NCI-H146 treated with DMSO at 0.1 percent for 48 hours (cell line): Measurements from ENCODE around the gene TBC1D9B.

Source experiments
- DNase-seq: peaks from one replicate; lab custom pipeline; 2025; ENCODE audit not compliant: unreplicated experiment; lab: John Stamatoyannopoulos, UW

The TBC1D9B gene

DNA sequence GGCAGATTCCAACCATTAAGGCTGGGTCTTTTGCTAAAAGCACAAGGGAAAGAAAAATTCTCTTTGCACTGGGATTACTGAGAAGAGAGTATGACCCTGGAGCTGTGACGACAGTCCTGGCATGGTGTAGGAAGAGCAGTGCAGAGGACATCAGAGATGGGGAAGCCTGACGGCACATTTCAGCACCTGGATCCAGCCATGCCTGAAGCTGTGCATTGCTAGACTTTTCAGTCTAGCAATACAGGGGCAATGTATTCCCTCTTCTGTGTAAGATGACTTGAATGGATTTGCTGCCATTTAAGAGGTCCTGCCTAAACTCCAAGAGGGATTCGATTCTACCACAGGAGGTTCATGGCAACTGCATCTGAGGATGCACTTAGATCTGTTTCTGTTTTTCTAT lies 36.7 kb downstream of the TBC1D9B start:
- DNase-seq: no peak

DNA sequence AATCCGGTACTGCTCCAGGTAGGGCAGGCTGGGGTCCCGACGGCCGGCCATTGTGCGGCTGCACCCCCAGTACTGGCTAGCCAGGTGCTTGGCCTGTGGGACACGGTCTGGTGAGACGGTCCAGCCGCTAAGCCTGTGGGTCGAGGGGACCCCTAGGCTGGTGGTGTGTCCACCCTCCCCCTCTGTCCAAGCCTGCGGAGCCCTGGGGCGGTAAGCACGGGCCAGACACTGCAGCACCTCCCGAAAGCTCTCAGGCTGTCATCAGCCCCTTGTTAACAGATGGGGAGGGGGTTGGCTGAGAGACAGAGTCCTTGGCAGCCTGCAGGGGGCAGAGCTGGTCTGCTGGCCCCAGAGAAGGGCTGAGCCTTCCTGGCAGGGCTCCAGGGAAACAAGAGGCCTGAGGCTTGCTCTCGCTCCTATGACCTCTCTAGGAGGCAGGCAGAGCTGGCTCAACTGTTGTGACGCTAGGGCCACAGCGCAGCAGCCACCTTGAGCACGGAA lies 37.2 kb downstream of the TBC1D9B start:
- no peak for DNase-seq

DNA sequence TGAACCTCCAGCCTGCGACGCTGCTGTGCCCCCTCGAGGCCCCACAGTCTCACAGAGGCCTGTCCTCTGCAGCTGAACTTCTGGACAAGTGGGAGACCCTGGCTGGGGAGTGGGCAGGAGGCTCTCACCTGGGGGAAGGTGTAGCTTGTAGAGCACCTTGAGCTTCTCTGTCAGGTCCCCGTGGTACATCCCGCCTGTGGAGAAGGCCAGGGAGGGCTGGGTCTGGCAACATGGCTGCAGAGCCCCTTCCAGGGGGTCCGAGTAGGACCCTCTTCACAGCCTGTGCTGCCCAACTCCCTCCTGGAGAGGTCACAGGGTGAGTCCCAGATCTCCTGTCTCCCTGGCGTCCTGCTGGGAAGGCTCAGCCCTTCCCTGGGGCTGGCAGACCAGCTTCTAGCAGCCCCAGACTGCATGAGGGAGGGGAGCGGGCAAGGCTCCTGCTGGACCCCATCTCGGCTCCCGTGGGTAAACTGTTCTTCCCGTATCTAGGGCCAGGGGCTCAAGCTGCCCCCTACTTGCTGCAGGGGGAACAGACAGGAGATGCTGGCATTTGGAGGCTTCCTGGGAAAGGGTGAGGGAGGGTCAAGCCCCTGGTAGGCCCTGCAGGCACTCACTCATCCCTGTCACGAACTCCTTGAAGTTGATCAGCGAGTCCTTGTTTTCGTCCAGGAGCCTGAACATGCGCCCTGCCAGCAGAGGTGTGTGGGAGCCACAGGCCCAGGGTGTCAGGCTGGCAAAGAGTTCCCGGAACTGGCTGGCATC lies 37.9 kb downstream of the TBC1D9B start:
- no peak for DNase-seq

DNA sequence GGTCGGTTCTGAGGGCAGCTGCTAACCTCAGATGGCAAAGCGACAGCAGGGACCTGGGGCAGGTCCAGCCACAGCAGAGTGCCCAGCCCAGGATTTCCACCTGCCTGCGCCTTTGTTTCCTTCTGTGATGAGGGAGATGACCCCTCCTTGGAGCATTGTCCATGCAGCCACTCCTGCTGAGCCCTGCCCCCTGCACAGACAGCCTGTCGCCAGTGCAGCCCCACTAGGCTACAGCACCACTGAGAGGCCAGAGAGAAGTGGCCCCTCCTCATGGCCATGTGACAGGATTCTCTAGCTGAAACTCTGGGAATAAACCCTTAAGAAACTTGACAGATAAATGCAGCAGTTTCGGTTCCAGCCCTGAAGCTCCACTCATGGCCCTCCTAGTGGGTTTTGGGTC lies 38.6 kb downstream of the TBC1D9B start:
- DNase-seq: peak; percentile 39

DNA sequence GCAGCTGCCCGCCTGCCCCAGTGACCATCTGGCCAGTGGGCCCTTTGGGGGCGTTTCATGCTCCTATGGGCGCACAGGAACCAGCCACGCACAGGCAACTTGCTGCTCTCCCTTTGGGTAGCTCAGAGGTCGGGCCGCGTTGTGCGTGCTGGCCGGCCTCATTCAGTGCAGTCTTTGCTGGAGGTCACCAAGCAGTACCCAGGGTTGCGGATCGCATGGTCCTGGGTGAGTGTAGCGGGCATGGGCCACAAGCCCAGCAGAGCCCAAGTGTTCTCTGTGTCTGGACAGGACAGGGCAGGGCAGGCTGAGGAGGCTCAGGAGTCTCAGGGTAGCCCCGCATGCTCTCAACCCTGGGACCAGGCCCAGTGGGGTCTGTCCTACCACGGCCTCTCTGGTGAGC lies 39.2 kb downstream of the TBC1D9B start:
- no peak for DNase-seq

DNA sequence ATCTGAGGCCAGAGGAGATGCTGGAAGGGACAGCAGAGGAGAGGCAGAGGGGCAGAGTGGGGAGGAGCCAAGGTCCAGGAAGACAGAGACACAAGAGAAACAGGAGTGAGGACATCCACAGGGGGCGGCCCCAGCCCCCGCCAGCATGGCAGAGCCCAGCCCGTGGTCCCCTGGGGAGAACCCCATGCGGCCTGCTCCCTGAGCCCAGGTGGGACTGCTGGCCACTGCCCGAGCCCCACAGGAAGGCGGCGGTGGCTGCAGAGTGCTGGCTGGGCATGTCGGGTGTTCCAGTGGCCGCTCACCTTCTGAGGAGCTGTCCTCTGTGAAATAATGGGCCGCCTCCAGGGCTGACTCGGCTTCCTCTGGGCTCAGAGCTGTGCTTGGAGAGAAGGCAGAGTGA lies 40.2 kb downstream of the TBC1D9B start:
- DNase-seq: no peak

DNA sequence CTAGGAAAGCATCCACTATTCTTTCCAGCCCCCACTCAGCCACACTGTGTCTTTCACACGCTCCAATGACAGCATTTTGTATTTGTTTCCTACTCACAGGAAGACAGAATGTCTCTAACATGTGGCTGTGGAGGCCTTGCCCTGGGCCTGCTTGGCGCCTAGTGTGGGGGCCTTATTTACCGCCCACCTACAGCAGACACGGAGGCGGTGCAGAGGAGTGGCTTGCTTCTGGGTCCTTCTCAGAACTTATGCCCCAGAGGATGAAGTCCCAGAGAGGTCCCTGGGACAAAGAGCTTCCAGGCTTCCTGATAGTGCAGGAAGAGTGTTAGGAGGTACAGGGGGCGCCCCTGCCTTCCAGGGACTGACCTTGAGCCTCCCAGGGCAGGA lies 40.6 kb downstream of the TBC1D9B start:
- DNase-seq: no peak

DNA sequence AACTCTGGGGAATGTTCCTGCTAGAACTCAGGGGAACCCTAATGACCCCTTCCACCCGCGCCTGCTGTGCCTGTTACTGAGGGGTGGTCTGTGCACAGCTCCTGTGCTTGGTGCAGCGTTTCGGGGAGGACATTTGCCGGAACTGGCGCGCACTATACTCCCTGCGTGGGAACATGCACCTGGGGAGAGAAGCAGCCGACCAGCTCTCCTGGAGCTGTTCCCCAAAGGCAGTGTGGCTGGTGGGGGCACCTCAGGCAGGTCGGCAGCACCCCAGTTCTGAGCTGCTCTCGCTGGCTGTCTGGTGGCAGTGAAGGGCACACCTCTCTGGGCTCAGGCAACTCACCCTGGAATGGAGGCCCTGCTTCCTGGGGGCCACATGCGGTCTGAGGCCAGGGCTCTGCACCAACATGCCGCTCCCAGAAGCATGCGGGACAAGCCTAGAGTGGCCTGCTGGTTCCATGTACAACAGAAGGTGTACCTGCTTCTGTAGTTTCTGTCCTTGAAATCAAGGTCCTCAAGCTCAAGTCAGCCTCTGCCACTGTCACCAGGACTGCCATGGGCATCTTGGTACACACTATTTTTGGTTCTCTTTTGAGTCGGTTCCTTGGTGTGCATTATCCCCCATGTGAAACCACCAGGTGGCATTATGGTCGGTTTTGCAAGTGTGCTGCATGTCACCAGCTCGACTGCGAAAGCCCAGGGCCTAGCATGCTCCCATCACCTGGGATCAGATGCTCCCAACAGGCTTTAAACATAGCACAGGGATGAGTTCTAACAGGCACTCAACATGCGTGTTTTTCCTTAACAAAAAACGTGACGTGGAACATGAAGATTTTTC lies 41.2 kb downstream of the TBC1D9B start:
- DNase-seq: no peak

DNA sequence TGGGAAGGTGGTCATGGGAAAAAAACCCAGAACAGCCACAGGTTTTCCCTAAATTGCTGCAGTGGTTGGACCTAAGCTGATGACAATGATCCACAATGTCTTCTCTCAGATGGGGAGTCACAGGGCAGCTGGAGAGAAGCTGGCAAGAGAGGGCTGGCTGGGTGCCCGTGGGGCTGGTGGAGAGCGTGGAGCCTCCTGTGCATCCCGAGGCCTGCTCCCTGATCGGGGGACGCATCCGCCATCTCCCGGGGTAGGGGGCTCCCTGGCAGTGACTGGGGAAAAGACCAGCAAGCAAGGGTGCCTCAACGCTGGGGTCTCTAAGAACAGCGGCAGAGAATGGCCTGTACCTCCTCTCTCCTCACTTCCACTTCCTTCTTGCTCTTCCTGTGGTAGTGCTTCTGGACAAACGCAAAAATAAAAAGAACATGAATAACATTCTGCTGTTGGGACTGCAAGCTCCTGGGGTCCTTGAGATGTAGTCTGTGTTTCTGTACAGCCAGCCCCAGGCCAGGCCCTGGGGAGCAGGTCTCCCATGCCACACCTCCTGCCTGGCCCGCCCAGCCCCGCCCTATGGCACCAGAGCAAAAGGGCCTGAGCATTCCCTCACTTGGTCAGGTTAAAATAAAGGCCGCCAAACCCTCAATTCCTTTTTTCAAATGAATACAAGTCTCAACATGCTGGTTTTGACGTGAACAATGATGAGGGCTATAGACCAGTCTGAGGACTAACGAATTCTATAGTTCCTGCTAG lies 42.0 kb downstream of the TBC1D9B start:
- DNase-seq: no peak

DNA sequence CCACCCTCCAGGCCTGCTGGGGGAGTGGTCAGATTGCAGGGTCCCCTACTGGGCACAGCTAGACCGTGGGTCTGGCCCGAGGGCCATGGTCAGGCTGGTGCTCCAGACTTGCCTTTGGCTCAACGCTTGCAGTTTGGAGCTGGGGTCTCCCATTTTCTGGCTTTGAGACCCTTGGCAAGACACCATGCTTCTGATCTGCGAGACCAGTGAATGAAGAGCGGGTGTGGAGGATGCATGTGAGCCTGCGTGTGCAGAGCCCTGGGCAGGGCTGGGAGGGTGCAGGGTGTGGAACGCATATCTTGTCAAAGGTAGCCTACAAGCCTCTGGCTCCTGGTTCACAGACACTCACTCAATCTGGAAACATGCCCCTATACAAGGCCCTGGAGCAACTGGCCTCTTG lies 43.0 kb downstream of the TBC1D9B start:
- no peak for DNase-seq

DNA sequence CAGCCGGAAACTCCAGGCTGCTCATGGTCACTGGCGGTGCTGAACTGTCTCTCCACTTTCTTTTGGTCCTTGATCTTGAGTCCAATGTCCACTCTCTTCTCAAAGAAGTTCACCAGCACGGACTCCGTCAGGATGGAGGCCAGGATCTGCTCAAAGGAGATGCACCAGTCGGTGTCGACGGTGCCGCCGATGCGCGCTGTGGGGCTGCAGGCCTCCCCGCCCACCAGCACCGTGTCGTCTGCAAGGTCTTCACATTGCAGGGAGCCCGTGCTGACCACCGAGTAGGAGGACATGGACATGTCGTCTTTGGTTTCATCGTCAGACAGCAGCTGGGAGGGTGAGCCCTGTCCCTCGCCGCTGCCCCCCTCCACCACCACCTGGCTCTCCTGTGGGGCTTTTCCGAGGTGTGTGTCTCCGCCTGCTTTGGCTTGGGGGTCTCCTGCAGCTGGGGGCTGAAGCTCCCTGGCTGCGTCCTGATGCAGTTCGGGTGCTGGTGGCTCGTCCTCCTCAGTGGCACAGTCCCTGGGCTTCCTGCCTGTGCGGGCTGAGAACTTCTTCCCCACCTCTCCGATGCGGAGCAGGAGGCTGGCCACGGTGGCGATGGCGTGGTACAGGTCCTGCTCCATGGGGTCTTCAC lies 44.1 kb downstream of the TBC1D9B start:
- DNase-seq: no peak

DNA sequence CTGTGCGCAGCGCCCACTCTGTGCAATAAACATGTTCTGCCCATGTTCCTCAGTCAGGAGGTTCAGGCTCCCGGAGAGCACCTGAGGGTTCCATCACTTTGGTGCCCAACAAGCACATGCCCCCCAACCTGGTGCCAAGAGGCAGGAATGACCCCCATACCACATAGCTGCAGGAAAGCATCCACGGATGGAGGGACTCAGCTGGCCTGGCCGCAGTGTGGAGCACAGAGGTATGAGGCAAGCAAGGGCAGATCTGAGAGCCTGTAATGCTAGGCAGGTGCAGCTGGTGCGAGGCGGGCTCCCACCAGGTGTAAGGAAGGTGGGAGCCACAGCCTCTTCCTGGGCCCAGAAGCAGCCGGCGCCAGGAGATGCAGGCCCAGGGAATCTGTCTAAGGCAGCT lies 44.8 kb downstream of the TBC1D9B start:
- DNase-seq: no peak

DNA sequence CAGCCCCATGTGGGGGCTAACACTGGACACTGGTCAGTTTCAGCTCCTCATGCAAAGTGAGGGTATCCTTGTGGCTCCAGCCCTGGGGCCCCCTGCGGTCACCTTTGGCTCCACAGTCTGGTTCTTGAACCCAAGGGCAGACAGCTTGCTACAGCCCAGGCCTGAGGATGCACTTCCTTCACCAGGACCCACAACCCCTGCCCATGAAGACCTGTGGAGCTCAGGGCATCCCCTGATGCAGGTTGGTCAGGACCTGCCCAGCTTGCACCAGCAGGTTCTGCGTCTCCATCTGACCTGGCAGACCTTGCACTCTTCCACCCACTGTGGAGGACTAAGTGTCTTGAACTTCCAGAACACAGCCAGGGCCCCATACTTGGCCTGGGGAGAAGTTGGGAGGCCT lies 45.4 kb downstream of the TBC1D9B start:
- DNase-seq: no peak

DNA sequence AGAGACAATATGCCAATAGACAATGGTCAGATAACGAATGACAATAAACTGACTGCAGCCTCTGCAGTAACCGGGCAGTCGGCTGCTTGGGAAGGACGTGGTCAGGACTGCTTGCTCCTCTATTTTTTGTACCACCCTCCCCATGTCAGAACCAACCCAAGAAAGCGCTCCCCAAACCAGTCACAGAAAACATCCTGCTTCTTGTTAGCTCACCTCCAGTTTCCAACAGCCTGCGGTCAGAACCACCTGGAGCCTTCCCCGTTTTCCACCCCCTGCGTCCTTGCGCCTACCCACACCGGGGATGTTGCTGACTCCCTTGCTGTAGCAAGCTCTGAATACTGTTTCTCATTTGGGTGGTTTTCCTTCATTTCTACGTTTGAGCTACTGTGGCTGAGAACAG lies 47.4 kb downstream of the TBC1D9B start:
- no peak for DNase-seq

DNA sequence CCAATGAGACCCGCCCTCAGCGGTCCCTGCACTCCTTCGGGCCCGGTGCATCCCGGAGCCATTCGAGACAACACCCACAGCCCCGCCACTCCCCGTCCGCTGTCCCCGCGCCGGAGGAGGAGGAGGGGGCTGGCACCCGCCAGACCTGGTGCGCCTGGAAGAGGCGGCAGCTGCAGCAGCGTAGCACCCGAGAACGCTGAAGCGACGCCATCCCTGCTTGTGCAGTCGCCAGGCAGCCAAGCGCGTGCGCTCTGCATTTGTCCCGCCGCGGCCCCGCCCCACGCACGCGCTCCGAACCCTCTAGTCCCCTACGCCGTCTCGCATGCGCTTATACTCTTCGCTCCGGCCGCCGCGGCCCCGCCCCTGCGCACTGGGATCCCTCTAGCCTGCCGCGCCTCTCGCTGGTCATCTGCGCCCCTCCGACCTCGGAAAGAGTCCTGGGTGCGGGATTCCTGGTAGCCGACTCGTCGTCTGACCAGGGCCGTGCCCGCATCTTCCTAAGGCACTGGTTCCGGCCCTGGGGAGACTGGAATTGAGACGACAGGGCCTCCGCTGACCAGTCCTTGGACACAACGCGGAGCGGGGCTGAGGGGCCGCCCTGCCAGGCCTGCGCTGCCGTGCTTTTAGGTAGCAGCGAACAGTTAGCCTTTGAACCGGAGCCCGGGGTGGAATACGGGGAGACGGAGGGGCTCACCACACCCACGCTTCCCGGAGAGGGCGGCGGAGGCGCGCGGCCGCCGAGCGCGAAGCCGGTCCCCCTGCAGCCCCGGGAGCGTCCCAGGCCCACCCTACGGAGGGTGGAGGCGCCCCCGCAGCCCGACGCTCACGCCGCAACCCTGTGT lies 48.9 kb downstream of the TBC1D9B start, which contains the start of gene MRNIP:
Gene MRNIP, minus strand, starts transcription at position 232 of the 842 bp plus-strand sequence. Its CDS starts 21 bp downstream, at position 211.
- DNase-seq: peak; percentile 89

DNA sequence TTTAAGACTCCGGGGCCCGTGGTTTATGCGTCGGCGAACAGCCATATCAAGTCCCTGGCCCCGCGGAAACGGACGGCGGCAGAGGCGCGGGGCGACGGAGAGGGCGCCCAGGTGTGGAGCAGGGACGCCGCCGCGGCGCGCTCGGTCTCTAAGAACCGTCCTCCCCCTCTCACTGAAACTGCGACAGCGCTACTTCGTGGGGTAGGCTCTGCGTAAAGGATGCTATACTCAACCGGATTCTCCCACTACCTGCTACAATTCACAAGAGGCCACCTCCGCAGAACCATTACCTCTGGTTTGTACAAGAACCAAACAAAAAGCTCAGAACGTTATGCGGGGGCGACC lies 49.5 kb downstream of the TBC1D9B start:
- peak; percentile 37 for DNase-seq

DNA sequence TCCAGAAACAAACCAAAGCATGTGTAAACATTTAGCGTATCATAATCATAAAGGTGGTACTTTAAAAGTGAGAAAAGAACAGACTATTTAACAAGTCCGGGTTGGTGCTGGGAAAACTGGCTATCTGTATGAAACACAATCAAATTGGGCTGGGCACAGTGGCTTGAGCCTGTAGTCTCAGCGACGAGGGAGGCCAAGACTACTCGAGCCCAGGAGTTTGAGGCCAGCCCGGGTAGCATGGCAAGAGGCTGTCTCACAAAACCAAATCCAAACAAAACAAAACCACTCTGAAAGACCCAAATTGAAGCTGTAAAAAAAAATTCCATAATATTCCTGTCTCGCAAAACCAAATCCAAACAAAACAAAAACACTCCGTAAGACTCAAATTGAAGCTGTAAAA lies 53.3 kb downstream of the TBC1D9B start:
- DNase-seq: no peak

DNA sequence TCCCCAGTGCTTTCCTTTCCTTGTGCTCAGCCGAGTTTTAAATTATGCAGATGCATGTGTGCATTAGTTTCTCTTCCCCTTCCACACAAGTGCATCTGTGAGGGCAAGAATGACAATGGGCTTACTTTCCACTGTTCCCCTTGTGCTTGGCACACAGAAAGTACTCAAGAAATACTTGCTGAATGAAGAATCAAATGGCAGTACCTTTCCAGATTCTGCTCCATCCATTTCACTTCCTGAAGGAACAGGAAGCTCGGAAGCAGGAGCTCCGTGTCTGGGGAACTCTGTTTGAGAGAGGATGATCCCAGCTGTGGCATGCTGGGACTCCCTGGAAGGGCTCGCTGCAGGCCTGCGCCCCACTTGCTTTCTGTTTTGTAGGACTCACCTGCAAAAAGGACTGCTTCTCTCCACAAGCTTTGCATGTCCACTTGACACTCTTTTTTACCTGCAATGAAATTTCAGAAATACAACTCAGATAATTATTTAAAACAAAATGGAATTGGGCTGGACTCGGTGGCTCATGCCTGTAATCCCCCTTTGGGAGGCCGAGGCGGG lies 54.6 kb downstream of the TBC1D9B start:
- no peak for DNase-seq

DNA sequence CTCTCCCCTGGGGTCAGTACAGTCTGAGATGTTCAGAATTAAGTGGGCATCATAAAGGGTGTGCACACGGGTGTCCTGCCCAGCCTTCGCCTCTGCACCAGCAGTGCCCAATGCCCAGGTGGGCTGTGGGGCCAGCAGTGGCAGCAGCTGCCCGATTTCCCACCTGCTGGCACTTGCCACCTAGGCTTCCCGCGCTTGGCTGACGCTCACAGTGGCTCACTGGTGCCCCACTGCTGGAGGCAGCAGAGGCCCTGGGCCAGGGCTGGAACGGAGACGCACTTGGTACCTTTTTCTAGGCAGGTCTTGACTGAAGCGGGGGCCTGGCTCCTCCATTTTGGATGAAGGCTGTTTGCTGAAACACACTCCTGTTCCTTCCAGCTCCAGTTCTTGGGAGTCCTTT lies 66.1 kb downstream of the TBC1D9B start:
- no peak for DNase-seq

DNA sequence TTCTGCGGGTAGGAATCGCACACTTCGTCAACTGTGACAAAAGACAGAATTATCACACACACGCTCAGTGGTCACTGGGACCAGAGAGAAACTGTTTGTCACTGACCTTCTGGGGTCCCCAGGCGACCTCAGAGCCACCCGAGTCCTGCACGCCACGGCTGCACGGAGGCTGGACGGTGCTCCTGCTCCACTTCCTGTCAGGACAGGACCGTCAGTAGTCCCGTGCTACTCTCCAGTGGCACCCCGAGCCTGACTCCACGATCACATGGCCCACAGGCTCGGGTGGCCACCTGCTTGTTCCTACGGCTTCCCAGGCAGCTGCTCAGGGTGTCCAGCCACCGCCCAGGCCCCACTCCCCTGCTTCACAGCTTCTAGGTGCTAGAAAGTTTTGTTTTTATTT lies 66.9 kb downstream of the TBC1D9B start:
- no peak for DNase-seq
